Measurements from ENCODE around the gene RAB3C.
"Not testable (repeated sequence)": the region's sequence is repeated elsewhere in the genome, so short reads cannot be mapped to it uniquely, and the experiment has no call there.

RAB3C gene

GRCh38 chr5:58599217-58599616, 16.3 kb downstream of the RAB3C start:
- Mint-ChIP-seq H3K27me3 (ENCODE audit: low read depth, poor library complexity) (no peaks in the 10 kb centered on the region), H3K27ac (peak overlapping the region; percentile 47), H3K4me3 (no peak overlapping the region), H3K9me3 (peaks cover 24% of the 10 kb centered on the region), H3K36me3 (ENCODE audit: low read depth) (no peaks in the 10 kb centered on the region), H3K4me1 (peaks cover 7% of the 10 kb centered on the region)
- TF ChIP-seq CTCF (IDR thresholded peaks at IDR 0.05), result no peak
- DNase-seq, result no peak

- DNase-seq; H3K27ac Mint-ChIP-seq; H3K27me3 Mint-ChIP-seq (ENCODE audit: low read depth, poor library complexity); H3K4me1 Mint-ChIP-seq; H3K36me3 Mint-ChIP-seq (ENCODE audit: low read depth); H3K4me3 Mint-ChIP-seq: not testable (repeated sequence)
- H3K9me3 Mint-ChIP-seq, result peaks cover 34% of the 10 kb centered on the region
These were observed 17.7 kb downstream of the RAB3C start for GRCh38 chr5:58600613-58601012.

GRCh38 chr5:58602889-58603288, 20.0 kb downstream of the RAB3C start:
- peaks cover 49% of the 10 kb centered on the region for H3K9me3 Mint-ChIP-seq
- H3K4me3 Mint-ChIP-seq; H3K27ac Mint-ChIP-seq; H3K4me1 Mint-ChIP-seq; H3K36me3 Mint-ChIP-seq (ENCODE audit: low read depth); DNase-seq; H3K27me3 Mint-ChIP-seq (ENCODE audit: low read depth, poor library complexity): not testable (repeated sequence)

DNA sequence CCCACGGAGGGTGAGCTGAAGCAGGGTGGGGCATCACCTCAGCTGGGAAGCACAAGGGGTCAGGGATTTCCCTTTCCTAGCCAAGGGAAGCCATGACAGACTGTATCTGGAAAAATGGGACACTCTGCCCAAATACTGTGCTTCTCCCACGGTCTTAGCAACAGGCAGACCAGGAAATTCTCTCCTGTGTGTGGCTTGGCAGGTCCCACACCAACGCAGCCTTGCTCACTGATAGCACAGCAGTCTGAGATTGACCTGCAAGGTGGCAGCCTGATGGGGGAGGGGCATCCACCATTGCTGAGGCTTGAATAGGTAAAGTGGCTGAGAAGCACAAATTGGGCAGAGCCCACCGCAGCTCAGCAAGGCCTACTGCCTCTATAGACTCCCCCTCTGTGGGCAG, 23.2 kb downstream of the RAB3C start:
- H3K4me1 Mint-ChIP-seq, result no peaks in the 10 kb centered on the region
- no peaks in the 10 kb centered on the region for H3K36me3 Mint-ChIP-seq (ENCODE audit: low read depth)
- peaks cover 7% of the 10 kb centered on the region for H3K27me3 Mint-ChIP-seq (ENCODE audit: low read depth, poor library complexity)
- TF ChIP-seq CTCF (IDR thresholded peaks at IDR 0.05), result no peak
- H3K9me3 Mint-ChIP-seq, result peaks cover 55% of the 10 kb centered on the region
- no peak overlapping the region for H3K27ac Mint-ChIP-seq
- H3K4me3 Mint-ChIP-seq, result no peak overlapping the region
- DNase-seq, result no peak

DNA sequence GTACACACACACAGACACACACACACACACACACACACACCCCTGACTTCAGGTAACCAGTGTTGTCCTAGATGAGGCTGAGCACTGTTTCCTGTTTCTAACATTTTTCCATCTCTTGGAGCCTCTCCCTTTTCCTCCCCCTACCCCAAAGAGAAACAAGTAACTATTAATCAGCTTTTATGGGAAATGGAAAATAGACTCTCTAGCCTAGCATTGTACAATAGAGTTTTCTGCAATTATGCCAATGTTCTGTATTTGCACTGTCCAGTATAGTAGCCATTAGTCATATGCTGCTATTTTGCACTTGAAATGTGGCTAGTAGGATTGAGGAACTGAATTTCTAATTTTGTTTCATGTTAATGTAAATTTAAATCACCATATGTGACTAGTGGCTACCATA, 33.1 kb downstream of the RAB3C start:
- Mint-ChIP-seq H3K36me3 (ENCODE audit: low read depth) (no peaks in the 10 kb centered on the region), H3K4me1 (no peaks in the 10 kb centered on the region), H3K4me3 (no peak overlapping the region), H3K27me3 (ENCODE audit: low read depth, poor library complexity) (no peaks in the 10 kb centered on the region), H3K9me3 (no peaks in the 10 kb centered on the region), H3K27ac (no peak overlapping the region)
- TF ChIP-seq CTCF (IDR thresholded peaks at IDR 0.05), result no peak
- DNase-seq, result no peak

- no peak for TF ChIP-seq CTCF (IDR thresholded peaks at IDR 0.05)
- H3K36me3 Mint-ChIP-seq (ENCODE audit: low read depth), result no peaks in the 10 kb centered on the region
- no peaks in the 10 kb centered on the region for H3K9me3 Mint-ChIP-seq
- H3K27ac Mint-ChIP-seq, result no peak overlapping the region
- no peaks in the 10 kb centered on the region for H3K27me3 Mint-ChIP-seq (ENCODE audit: low read depth, poor library complexity)
- no peak overlapping the region for H3K4me3 Mint-ChIP-seq
- DNase-seq, result no peak
- no peaks in the 10 kb centered on the region for H3K4me1 Mint-ChIP-seq
These were observed 34.4 kb downstream of the RAB3C start for GRCh38 chr5:58617241-58617640.

DNA sequence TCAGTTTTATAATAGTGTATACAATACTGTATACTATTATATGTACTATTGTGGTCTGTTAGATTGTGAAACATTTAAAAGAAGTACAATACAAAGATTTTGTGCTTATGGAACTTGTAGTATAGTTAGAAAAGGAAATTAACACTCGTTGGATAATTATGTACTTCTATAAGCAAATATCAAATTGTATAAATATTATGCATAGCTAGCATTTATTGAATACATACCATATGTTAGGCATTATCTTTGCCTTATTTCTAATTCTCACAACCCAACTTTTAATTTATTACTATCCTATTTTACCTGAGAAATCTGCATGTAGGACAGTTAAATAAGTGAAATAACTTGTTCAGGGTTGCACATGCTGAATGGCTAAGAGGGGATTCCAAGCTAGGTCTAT, 37.5 kb downstream of the RAB3C start:
- H3K27ac Mint-ChIP-seq, result no peak overlapping the region
- no peaks in the 10 kb centered on the region for H3K4me1 Mint-ChIP-seq
- H3K27me3 Mint-ChIP-seq (ENCODE audit: low read depth, poor library complexity), result no peaks in the 10 kb centered on the region
- H3K9me3 Mint-ChIP-seq, result no peaks in the 10 kb centered on the region
- H3K36me3 Mint-ChIP-seq (ENCODE audit: low read depth), result no peaks in the 10 kb centered on the region
- DNase-seq, result no peak
- H3K4me3 Mint-ChIP-seq, result no peak overlapping the region
- TF ChIP-seq CTCF (IDR thresholded peaks at IDR 0.05), result no peak
